Lung (tissue), 12 donors: ENCODE data around the gene SAMD15. TPM values are rescaled to one million over a fixed set of nuclear protein-coding genes. Genes with fewer than 3 reads are reported as not detected.
A peak's percentile ranks its signal among the peaks of the same experiment; 100 is the strongest.

Experiments
- ATAC-seq: fragments of 200-7000 bp; cut with Tn5 transposase; one replicate; pipeline ENCODE4 v1.9.1; 2020; ENCODE audit warnings: moderate number of reproducible peaks; ENCODE audit not compliant: insufficient read depth, low FRiP score
- DNase-seq, 3 donors: peaks; one replicate each; pipeline ENCODE4 v3.0.0-alpha.2; 2013 to 2017
- H3K27ac ChIP-seq, 2 donors: one replicate each; pipeline ENCODE4 v1.5.1; 2013; ENCODE audit warnings: mild to moderate bottlenecking in 2 of 2, moderate library complexity in 2 of 2, control low read depth in 1 of 2, inconsistent platforms in 1 of 2, low read depth in 1 of 2, low read length in 1 of 2
- H3K27me3 ChIP-seq, 3 donors: one replicate each; pipeline ENCODE4 v1.5.1; 2013; ENCODE audit warnings: low read length in 2 of 3; ENCODE audit not compliant: control insufficient read depth in 3 of 3, insufficient read depth in 3 of 3
- H3K36me3 ChIP-seq, 4 donors: one replicate each; pipeline ENCODE4 v1.5.1; 2013; ENCODE audit warnings: low read length in 4 of 4, mild to moderate bottlenecking in 1 of 4, moderate library complexity in 1 of 4; ENCODE audit not compliant: control insufficient read depth in 4 of 4, insufficient read depth in 4 of 4
- H3K4me1 ChIP-seq, 5 donors: one replicate each; pipeline ENCODE4 v1.5.1; 2013; ENCODE audit warnings: low read length in 5 of 5, mild to moderate bottlenecking in 2 of 5, moderate library complexity in 1 of 5; ENCODE audit not compliant: control insufficient read depth in 5 of 5, insufficient read depth in 5 of 5
- H3K4me3 ChIP-seq: one replicate; pipeline ENCODE4 v1.5.1; 2013; ENCODE audit warnings: mild to moderate bottlenecking, control low read depth, moderate library complexity
- H3K9ac ChIP-seq, 2 donors: one replicate each; pipeline ENCODE4 v1.5.1; 2013; ENCODE audit warnings: low read length in 2 of 2, control low read depth in 1 of 2; ENCODE audit not compliant: insufficient read depth in 1 of 2
- H3K9me3 ChIP-seq, 4 donors: one replicate each; pipeline ENCODE4 v1.5.1; 2013; ENCODE audit warnings: low read length in 3 of 4, mild to moderate bottlenecking in 1 of 4, moderate library complexity in 1 of 4; ENCODE audit not compliant: control insufficient read depth in 4 of 4, insufficient read depth in 3 of 4
- WGBS, 2 donors: extraction: QIAGEN DNeasy Blood & Tissue Kit; methylation state at CpG; one replicate each; pipeline ENCODE4 v1.1.7; 2013; 5-methylcytosine and 5-hydroxymethylcytosine counted together
- polyA plus RNA-seq, 2 donors: library from polyadenylated mRNA; stranded (reverse); fragments of 200-250 nt; gene quantifications; one replicate each; pipeline ENCODE4 v1.2.1, GENCODE V29; 2013
- total RNA-seq, 2 donors: library from RNA; depleted of rRNA in 1 of 2; stranded (reverse); fragments of >200 nt in 1 of 2; gene quantifications; one replicate each; pipeline ENCODE4 v1.2.1, GENCODE V29; 2014 to 2021
- TF ChIP-seq, protein P1 (sequence below): IDR thresholded peaks from 2 replicates; pipeline ENCODE4 v1.5.1; 2012; ENCODE audit warnings: mild to moderate bottlenecking; ENCODE audit errors: control extremely low read depth, extremely low read depth
- donor health status: control.
- donor health status: control.
- donor health status: Bipolar disorder and iron deficiency.
- donor health status: healthy.
- donor health status: DM: yes; HTN: yes; CAD: no.

SAMD15 gene
- total and polyA plus RNA-seq, 4 donors: 0.71 to 12.5 (median 3.6) TPM

DNA sequence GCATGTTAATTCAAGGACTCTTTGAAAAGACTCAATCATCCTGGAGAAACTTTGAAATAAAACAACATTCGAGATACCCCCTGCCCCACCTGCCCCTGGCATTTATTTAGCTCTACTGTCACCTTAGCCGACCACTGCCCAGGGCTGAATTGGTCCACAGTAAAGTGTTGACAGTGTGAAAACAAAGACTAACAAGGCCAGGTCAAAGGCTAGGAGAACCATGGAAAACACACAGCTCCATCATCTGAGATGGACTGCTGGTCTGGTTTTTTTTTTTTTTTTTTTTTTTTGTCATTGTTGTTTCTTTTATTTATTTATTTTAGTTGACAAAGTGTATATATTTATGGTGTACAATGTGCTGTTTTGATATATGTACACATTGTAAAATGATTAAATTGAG, 30.7 kb upstream of the SAMD15 start:
- no peaks in the 10 kb centered on the region for H3K27me3 ChIP-seq
- no peak overlapping the region for H3K4me3 ChIP-seq
- no peak overlapping the region for H3K27ac ChIP-seq
- DNase-seq: no peak
- no peaks in the 10 kb centered on the region for H3K9me3 ChIP-seq
- no peak for ATAC-seq
- no peaks in the 10 kb centered on the region for H3K4me1 ChIP-seq
- WGBS, 2 donors: 88 to 89% methylated on average over 2 of the region's 2 CpGs
- H3K36me3 ChIP-seq: peaks cover 2 to 24% (median 14%) of the 10 kb centered on the region in 4 donors
- H3K9ac ChIP-seq: no peak overlapping the region
- TF ChIP-seq, protein P1, sequence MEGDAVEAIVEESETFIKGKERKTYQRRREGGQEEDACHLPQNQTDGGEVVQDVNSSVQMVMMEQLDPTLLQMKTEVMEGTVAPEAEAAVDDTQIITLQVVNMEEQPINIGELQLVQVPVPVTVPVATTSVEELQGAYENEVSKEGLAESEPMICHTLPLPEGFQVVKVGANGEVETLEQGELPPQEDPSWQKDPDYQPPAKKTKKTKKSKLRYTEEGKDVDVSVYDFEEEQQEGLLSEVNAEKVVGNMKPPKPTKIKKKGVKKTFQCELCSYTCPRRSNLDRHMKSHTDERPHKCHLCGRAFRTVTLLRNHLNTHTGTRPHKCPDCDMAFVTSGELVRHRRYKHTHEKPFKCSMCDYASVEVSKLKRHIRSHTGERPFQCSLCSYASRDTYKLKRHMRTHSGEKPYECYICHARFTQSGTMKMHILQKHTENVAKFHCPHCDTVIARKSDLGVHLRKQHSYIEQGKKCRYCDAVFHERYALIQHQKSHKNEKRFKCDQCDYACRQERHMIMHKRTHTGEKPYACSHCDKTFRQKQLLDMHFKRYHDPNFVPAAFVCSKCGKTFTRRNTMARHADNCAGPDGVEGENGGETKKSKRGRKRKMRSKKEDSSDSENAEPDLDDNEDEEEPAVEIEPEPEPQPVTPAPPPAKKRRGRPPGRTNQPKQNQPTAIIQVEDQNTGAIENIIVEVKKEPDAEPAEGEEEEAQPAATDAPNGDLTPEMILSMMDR: no peak

DNA sequence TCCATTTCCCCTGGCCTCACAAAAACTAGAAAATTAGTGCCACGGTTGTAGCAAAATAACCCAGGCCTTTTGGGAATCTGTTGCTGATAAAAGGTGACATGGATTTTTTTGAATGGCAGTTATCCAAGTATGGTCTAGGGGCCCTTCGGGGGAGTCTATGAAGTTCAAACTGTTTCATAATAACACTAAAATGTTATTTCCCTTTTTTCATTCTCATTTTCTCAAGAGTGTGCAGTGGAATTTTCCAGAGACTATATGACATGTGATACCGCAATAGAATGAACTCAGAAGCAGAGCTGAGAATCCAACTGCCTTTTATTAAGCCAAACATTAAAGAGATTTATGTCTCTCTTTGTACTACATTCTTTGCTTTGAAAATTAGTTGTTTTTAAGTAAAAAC, 29.4 kb upstream of the SAMD15 start:
- WGBS, 2 donors: 21 to 60% methylated on average over 3 of the region's 3 CpGs
- TF ChIP-seq, protein P1: no peak
- Histone ChIP-seq H3K27ac (no peak overlapping the region), H3K27me3 (no peaks in the 10 kb centered on the region), H3K4me1 (no peaks in the 10 kb centered on the region), H3K9me3 (no peaks in the 10 kb centered on the region), H3K9ac (no peak overlapping the region), H3K4me3 (no peak overlapping the region), H3K36me3 (peaks cover 0 to 18% (median 9%) of the 10 kb centered on the region in 4 donors)
- ATAC-seq: no peak
- DNase-seq: peak in 2 of 3 donors; percentile 20 to 27

DNA sequence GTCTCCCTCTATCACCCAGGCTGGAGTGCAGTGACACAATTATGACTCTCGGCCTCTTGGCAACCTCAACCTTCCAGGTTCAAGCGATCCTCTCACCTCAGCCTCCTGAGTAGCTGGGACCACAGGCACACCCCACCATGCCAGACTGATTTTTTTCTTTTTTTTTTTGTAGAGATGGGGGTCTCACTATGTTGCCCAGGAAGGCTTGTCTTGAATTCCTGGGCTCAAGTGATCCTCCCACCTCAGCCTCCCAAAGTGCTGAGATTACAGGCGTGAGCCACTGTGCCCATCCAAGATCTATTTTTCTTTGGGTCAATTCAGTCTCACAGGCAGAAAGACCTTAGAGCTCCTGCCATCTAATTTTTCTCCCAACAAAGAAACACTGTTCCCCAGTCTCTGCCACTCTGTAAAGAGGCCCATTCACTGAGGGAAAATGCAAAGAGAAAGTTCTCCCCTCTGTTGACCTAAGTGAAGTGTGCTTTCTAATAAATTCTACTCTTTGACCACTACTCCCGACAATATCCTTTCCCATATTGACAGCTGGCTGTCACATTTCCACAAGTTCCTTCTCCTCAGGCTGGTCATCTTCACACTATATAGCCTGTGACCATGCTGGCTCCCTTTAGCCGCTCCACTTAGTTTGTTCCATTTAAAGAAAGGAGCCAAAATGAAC, 23.6 kb upstream of the SAMD15 start:
- ATAC-seq: no peak
- H3K4me1 ChIP-seq: no peaks in the 10 kb centered on the region
- H3K9ac ChIP-seq: no peak overlapping the region
- H3K4me3 ChIP-seq: no peak overlapping the region
- H3K27me3 ChIP-seq: no peaks in the 10 kb centered on the region
- WGBS, 2 donors: 86 to 95% methylated on average over 5 of the region's 5 CpGs
- no peak overlapping the region for H3K27ac ChIP-seq
- TF ChIP-seq, protein P1: no peak
- DNase-seq: no peak
- H3K9me3 ChIP-seq: no peaks in the 10 kb centered on the region
- peaks cover 0 to 12% (median 2%) of the 10 kb centered on the region in 4 donors for H3K36me3 ChIP-seq

DNA sequence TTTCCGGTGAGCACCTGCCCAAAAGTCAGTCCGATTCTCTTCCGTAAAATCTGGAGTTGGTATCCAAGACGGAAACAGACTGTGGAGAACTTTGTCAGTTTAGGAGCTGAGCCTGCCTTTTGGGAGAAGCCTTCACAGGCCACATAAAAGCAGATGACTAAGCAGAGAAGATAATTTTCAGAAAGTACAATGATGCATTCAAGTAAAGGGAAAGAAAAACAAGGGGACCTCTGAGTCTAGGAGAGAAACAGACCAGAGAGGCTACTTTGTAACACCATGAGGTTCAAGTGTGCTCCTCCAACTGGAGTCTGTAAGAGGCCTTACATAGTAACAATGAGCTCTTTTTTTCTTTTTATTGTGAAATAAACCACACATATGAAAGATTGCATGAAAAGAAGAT, 21.4 kb upstream of the SAMD15 start:
- Histone ChIP-seq H3K36me3 (no peaks in the 10 kb centered on the region), H3K9me3 (no peaks in the 10 kb centered on the region), H3K27ac (no peak overlapping the region), H3K27me3 (no peaks in the 10 kb centered on the region), H3K4me1 (no peaks in the 10 kb centered on the region), H3K9ac (no peak overlapping the region), H3K4me3 (no peak overlapping the region)
- DNase-seq: no peak
- 98 to 99% methylated on average over 4 of the region's 4 CpGs for WGBS, 2 donors
- ATAC-seq: no peak
- TF ChIP-seq, protein P1: no peak
